HepG2 (cell line): Measurements from ENCODE around the gene RASA3. TPM values are rescaled to one million over a fixed set of nuclear protein-coding genes. Genes with fewer than 3 reads are reported as not detected.

Experiments
- ATAC-seq: fragments of 200-7000 bp; cut with Tn5 transposase; 3 replicates; pipeline ENCODE4 v1.9.1; 2020; ENCODE audit warnings: mild to moderate bottlenecking, moderate library complexity
- BruUV-seq: library from RNA; stranded (reverse); fragments of 400-500 nt; replicated peaks from 2 replicates; lab custom pipeline; 2021; lab: Mats Ljungman, UMichigan
- CTCF ChIA-PET: fragments of 300-600 bp; formaldehyde crosslinking; extraction: SDS; loops from one replicate; lab custom pipeline; 2021; ENCODE audit warnings: low total read pairs, inconsistent platforms, low intra/inter-chr PET ratio; lab: Yijun Ruan, JAX
- POLR2A ChIA-PET: fragments of 350-600 bp; sonication (Branson Sonifier 250); formaldehyde crosslinking; loops from one replicate; lab custom pipeline; 2020; ENCODE audit warnings: antibody characterized with exemption, inconsistent platforms; lab: Yijun Ruan, JAX
- DNase-seq: peaks from one replicate; pipeline ENCODE4 v3.0.0-alpha.2; 2015; ENCODE audit warnings: low spot score
- FAIRE-seq: peaks from 3 replicates; lab custom pipeline; 2011; peaks lifted over from hg19 to GRCh38; lab: Jason Lieb, UNC
- H2AFZ ChIP-seq: one replicate; pipeline ENCODE4 v1.6.1; 2011; ENCODE audit warnings: low read length, inconsistent platforms
- H3K27ac ChIP-seq: fragments of 300-600 bp; 3 replicates; pipeline ENCODE4 v1.8.0; 2011; ENCODE audit warnings: mixed run types, mild to moderate bottlenecking, mixed read lengths, low read length, inconsistent platforms; ENCODE audit not compliant: insufficient read depth; ENCODE audit errors: extremely low read length
- H3K27me3 ChIP-seq, 2 experiments: fragments of 200-600 bp in 1 of 2; 2 replicates in 1 of 2; 3 replicates in 1 of 2; pipeline versions ENCODE4 v1.6.0 to v1.8.0; 2011; ENCODE audit warnings: low read length in 2 of 2, mild to moderate bottlenecking in 2 of 2, moderate library complexity in 2 of 2, inconsistent platforms in 1 of 2; ENCODE audit not compliant: insufficient read depth in 2 of 2, control insufficient read depth in 1 of 2
- H3K36me3 ChIP-seq, 2 experiments: fragments of 200-600 bp in 1 of 2; replicated peaks in 1 of 2; 2 replicates in 1 of 2; 3 replicates in 1 of 2; pipeline versions ENCODE4 v1.5.1 to v1.8.0; 2011; ENCODE audit warnings: low read length in 2 of 2, inconsistent platforms in 1 of 2; ENCODE audit not compliant: insufficient read depth in 2 of 2, control insufficient read depth in 1 of 2
- H3K4me1 ChIP-seq: 2 replicates; pipeline ENCODE4 v1.5.1; 2012; ENCODE audit warnings: low read length, inconsistent platforms; ENCODE audit not compliant: insufficient read depth
- H3K4me2 ChIP-seq: 2 replicates; pipeline ENCODE4 v1.6.0; 2011; ENCODE audit warnings: low read depth, low read length, inconsistent platforms
- H3K4me3 ChIP-seq, 3 experiments: fragments of 200-600 bp in 1 of 3; sonication (generic), shearing (Covaris generic) in 1 of 3; replicated peaks in 1 of 3; 2 replicates each; pipeline ENCODE4 v1.5.1; 2011 to 2016; ENCODE audit warnings: low read length in 3 of 3, inconsistent platforms in 2 of 3, low read depth in 2 of 3, mild to moderate bottlenecking in 2 of 3, control low read depth in 1 of 3, mixed read lengths in 1 of 3; ENCODE audit not compliant: insufficient read depth in 1 of 3
- H3K79me2 ChIP-seq: one replicate; pipeline ENCODE4 v1.6.1; 2011; ENCODE audit warnings: low read length, inconsistent platforms; ENCODE audit not compliant: insufficient read depth
- H3K9ac ChIP-seq: 2 replicates; pipeline ENCODE4 v1.6.0; 2011; ENCODE audit warnings: mild to moderate bottlenecking, low read depth, low read length, inconsistent platforms; ENCODE audit not compliant: insufficient read depth
- H3K9me3 ChIP-seq: 2 replicates; pipeline ENCODE4 v1.5.1; 2012; ENCODE audit warnings: mild to moderate bottlenecking, low read length
- H4K20me1 ChIP-seq: 2 replicates; pipeline ENCODE4 v1.6.0; 2011; ENCODE audit warnings: inconsistent platforms, mild to moderate bottlenecking, low read length, moderate library complexity; ENCODE audit not compliant: insufficient read depth
- ESRRA ChIP-seq: sonication (generic); formaldehyde crosslinking; IDR thresholded peaks from 2 replicates; pipeline ENCODE4 v1.5.1; 2020; ENCODE audit warnings: mild to moderate bottlenecking, low read depth, missing genetic modification reagents
- FOXC1 ChIP-seq: sonication (generic); formaldehyde crosslinking; IDR thresholded peaks from 2 replicates; pipeline ENCODE4 v1.8.0; 2022; ENCODE audit warnings: mild to moderate bottlenecking, missing genetic modification reagents, borderline replicate concordance
- PAF1 ChIP-seq: IDR thresholded peaks from 2 replicates; pipeline ENCODE4 v1.6.1; 2016; ENCODE audit warnings: missing genetic modification reagents, missing compliant biosample characterization
- RELA ChIP-seq: sonication (generic); formaldehyde crosslinking; IDR thresholded peaks from 2 replicates; pipeline ENCODE4 v1.4.0; 2020; ENCODE audit warnings: missing genetic modification reagents
- ZBTB3 ChIP-seq: sonication (generic); formaldehyde crosslinking; IDR thresholded peaks from 2 replicates; pipeline ENCODE4 v1.4.0; 2020; ENCODE audit warnings: low read depth, mild to moderate bottlenecking, moderate library complexity, missing genetic modification reagents, borderline replicate concordance
- ZNF160 ChIP-seq: sonication (generic); formaldehyde crosslinking; IDR thresholded peaks from 2 replicates; pipeline ENCODE4 v1.8.0; 2022; ENCODE audit warnings: mild to moderate bottlenecking, inconsistent platforms, missing genetic modification reagents
- ZNF282 ChIP-seq: fragments of 450-650 bp; IDR thresholded peaks from 2 replicates; pipeline ENCODE4 v1.6.1; 2018; ENCODE audit not compliant: partially characterized antibody
- WGBS: methylation state at CpG from one replicate; pipeline ENCODE4 v1.1.6; 2017; ENCODE audit warnings: low lambda C conversion rate; 5-methylcytosine and 5-hydroxymethylcytosine counted together
- in situ Hi-C: cut with HindIII; loops from 2 replicates; pipeline ENCODE4 v1.10.0; 2017; ENCODE audit warnings: low pct_unique_long_range_greater_than_20kb; ENCODE audit not compliant: extremely low pct_ligation_motif_present
- intact Hi-C: fragments of 100-400 bp; cut with micrococcal nuclease; formaldehyde crosslinking; loops from one replicate; pipeline ENCODE4 v1.10.0; 2022; ENCODE audit not compliant: unreplicated experiment
- polyA plus RNA-seq, 8 experiments: library from polyadenylated mRNA; depleted of rRNA in 3 of 8; stranded (reverse) in 7 of 8; unstranded in 1 of 8; fragments of >200 nt; fragmentation: Illumina TruSeq in 4 of 8; extraction: Trizol in 4 of 8; gene quantifications; 2 replicates each; pipeline versions ENCODE4 v1.2.1 to v1.2.3, GENCODE V29; 2011 to 2016; ENCODE audit warnings: low read depth in 4 of 8, missing spikeins in 1 of 8, mixed read lengths in 1 of 8; ENCODE audit not compliant: insufficient read depth in 1 of 8
- total RNA-seq, 5 experiments: library from RNA; depleted of rRNA; stranded (reverse); fragments of >200 nt; fragmentation: Illumina TruSeq; extraction: Trizol; gene quantifications; 2 replicates each; pipeline ENCODE4 v1.2.3, GENCODE V29; 2016; ENCODE audit warnings: low read depth in 1 of 5
- TF ChIP-seq, protein P1 (sequence below): sonication (generic); formaldehyde crosslinking; IDR thresholded peaks from 2 replicates; pipeline ENCODE4; 2020; ENCODE audit warnings: missing genetic modification reagents, mild to moderate bottlenecking, borderline replicate concordance
- TF ChIP-seq, protein P2 (sequence below): sonication (generic); formaldehyde crosslinking; IDR thresholded peaks from 2 replicates; pipeline ENCODE4 v1.4.0; 2020; ENCODE audit warnings: mild to moderate bottlenecking, low read depth, missing genetic modification reagents
- TF ChIP-seq, protein P3 (sequence below): sonication (generic); formaldehyde crosslinking; IDR thresholded peaks from 2 replicates; pipeline ENCODE4 v1.4.0; 2020; ENCODE audit warnings: missing genetic modification reagents
- TF ChIP-seq, protein P4 (sequence below): sonication (generic); formaldehyde crosslinking; IDR thresholded peaks from 2 replicates; pipeline ENCODE4 v1.4.0; 2020; ENCODE audit warnings: mild to moderate bottlenecking, missing genetic modification reagents, borderline replicate concordance

Gene RASA3
- total and polyA plus RNA-seq, 2 of the 13 experiments (the other 11 are each of a cell fraction or from before 2014, with no cell fraction given) = 0.05 TPM; not detected in 1

DNA sequence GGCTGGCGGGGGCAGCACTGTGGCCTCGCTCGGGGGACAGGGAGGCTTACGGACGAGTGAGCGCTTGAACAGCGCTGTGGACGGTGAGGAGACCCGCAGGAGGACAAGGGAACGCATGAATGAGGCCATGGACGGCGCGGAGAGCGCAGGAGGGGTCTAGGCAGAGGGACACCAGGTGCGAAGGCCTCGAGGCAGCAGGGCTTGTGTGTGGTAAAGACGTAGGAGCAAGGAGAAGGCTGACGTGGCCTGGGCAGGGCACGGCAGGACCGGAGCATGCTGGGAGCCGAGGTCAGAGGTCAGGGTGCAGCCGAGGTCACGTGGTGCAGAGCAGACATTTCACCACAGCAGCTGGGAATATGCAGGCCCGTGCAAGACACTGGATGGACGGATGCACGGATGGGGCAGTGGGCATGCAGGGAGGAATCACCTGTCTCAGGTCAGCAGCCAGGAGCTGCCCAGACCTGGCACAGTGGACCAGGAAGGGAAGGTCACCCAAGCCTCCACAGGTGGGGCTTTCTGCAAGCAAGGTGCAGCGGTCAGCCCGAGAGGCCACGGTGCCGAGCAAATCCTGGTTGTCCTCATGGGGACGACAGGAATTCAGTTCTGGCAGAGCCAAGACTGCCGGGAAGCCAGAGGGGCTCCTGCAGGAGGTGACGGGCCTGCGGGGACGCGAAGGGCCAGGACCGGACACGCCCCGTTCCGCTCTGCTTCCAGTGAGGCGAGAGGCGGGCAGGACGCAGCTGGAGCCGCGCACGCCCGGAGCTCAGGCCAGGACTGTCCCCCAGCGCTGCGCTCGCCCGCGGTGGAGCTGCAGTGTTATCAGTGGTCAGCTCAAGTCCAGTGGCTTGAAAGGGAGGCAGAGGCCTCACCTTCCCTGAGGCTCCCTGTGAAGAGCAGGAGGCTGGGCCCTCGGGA lies 72.2 kb downstream of the RASA3 start (continued):
- TF ChIP-seq, protein P1, sequence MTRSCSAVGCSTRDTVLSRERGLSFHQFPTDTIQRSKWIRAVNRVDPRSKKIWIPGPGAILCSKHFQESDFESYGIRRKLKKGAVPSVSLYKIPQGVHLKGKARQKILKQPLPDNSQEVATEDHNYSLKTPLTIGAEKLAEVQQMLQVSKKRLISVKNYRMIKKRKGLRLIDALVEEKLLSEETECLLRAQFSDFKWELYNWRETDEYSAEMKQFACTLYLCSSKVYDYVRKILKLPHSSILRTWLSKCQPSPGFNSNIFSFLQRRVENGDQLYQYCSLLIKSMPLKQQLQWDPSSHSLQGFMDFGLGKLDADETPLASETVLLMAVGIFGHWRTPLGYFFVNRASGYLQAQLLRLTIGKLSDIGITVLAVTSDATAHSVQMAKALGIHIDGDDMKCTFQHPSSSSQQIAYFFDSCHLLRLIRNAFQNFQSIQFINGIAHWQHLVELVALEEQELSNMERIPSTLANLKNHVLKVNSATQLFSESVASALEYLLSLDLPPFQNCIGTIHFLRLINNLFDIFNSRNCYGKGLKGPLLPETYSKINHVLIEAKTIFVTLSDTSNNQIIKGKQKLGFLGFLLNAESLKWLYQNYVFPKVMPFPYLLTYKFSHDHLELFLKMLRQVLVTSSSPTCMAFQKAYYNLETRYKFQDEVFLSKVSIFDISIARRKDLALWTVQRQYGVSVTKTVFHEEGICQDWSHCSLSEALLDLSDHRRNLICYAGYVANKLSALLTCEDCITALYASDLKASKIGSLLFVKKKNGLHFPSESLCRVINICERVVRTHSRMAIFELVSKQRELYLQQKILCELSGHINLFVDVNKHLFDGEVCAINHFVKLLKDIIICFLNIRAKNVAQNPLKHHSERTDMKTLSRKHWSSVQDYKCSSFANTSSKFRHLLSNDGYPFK (CRISPR knock-in tag) = no peak

DNA sequence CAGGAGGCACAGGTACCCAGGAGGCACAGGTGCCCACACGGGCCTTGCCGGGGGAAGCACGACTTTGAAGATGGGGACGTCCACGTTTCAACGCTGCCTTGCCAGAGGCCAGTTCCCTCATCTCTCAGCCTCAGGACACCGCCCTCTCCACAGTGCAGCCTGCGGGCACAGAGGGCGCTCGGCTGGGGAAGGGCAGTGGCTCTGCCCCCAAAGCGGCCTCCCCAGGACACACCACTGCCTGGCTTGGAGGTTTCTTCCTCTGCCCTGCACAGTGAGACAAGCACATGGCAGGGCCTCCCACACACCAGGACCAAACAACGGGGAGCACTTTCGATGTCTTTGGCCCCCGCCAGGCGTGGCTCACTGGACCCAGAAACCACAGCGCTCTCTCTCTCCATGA lies 73.0 kb downstream of the RASA3 start:
- no peak overlapping the region for H3K4me2 ChIP-seq
- no peak for DNase-seq
- no TSS peak for BruUV-seq
- H3K79me2 ChIP-seq = no peaks in the 10 kb centered on the region
- no peak for FAIRE-seq
- WGBS = 68% methylated on average over 3 of the region's 16 CpGs
- H2AFZ ChIP-seq = no peak overlapping the region
- in situ Hi-C loops = no loop called here
- ATAC-seq = no peak
- no peak overlapping the region for H3K4me3 ChIP-seq
- H3K4me1 ChIP-seq = peaks cover 5% of the 10 kb centered on the region; the same call in 1 of the 2 replicates
- H3K36me3 ChIP-seq = no peaks in the 10 kb centered on the region
- H4K20me1 ChIP-seq = no peaks in the 10 kb centered on the region
- ChIA-PET CTCF (no interaction called here), POLR2A (no interaction called here)
- intact Hi-C loops = no loop called here
- no peaks in the 10 kb centered on the region for H3K9me3 ChIP-seq
- H3K27me3 ChIP-seq = peaks cover 11 to 41% of the 10 kb centered on the region in 2 experiments; a peak in 4 of 5 replicates
- no peak overlapping the region for H3K9ac ChIP-seq
- H3K27ac ChIP-seq = no peak overlapping the region
- TF ChIP-seq ESRRA (CRISPR knock-in tag) (no peak), FOXC1 (CRISPR knock-in tag) (no peak), ZBTB3 (CRISPR knock-in tag) (no peak), RELA (CRISPR knock-in tag) (no peak), ZNF282 (no peak), PAF1 (CRISPR knock-in tag) (no peak), ZNF160 (CRISPR knock-in tag) (no peak)
- TF ChIP-seq, protein P2, sequence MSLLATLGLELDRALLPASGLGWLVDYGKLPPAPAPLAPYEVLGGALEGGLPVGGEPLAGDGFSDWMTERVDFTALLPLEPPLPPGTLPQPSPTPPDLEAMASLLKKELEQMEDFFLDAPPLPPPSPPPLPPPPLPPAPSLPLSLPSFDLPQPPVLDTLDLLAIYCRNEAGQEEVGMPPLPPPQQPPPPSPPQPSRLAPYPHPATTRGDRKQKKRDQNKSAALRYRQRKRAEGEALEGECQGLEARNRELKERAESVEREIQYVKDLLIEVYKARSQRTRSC (CRISPR knock-in tag) = no peak
- TF ChIP-seq, protein P3, sequence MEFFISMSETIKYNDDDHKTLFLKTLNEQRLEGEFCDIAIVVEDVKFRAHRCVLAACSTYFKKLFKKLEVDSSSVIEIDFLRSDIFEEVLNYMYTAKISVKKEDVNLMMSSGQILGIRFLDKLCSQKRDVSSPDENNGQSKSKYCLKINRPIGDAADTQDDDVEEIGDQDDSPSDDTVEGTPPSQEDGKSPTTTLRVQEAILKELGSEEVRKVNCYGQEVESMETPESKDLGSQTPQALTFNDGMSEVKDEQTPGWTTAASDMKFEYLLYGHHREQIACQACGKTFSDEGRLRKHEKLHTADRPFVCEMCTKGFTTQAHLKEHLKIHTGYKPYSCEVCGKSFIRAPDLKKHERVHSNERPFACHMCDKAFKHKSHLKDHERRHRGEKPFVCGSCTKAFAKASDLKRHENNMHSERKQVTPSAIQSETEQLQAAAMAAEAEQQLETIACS (CRISPR knock-in tag) = no peak
- TF ChIP-seq, protein P4, sequence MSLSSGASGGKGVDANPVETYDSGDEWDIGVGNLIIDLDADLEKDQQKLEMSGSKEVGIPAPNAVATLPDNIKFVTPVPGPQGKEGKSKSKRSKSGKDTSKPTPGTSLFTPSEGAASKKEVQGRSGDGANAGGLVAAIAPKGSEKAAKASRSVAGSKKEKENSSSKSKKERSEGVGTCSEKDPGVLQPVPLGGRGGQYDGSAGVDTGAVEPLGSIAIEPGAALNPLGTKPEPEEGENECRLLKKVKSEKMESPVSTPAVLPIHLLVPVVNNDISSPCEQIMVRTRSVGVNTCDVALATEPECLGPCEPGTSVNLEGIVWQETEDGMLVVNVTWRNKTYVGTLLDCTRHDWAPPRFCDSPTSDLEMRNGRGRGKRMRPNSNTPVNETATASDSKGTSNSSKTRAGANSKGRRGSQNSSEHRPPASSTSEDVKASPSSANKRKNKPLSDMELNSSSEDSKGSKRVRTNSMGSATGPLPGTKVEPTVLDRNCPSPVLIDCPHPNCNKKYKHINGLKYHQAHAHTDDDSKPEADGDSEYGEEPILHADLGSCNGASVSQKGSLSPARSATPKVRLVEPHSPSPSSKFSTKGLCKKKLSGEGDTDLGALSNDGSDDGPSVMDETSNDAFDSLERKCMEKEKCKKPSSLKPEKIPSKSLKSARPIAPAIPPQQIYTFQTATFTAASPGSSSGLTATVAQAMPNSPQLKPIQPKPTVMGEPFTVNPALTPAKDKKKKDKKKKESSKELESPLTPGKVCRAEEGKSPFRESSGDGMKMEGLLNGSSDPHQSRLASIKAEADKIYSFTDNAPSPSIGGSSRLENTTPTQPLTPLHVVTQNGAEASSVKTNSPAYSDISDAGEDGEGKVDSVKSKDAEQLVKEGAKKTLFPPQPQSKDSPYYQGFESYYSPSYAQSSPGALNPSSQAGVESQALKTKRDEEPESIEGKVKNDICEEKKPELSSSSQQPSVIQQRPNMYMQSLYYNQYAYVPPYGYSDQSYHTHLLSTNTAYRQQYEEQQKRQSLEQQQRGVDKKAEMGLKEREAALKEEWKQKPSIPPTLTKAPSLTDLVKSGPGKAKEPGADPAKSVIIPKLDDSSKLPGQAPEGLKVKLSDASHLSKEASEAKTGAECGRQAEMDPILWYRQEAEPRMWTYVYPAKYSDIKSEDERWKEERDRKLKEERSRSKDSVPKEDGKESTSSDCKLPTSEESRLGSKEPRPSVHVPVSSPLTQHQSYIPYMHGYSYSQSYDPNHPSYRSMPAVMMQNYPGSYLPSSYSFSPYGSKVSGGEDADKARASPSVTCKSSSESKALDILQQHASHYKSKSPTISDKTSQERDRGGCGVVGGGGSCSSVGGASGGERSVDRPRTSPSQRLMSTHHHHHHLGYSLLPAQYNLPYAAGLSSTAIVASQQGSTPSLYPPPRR = no peak
